Subcutaneous abdominal adipose tissue (tissue), 5 donors: ENCODE data around the gene NPSR1.

ENCODE experiments used
- H3K27ac ChIP-seq: one replicate; pipeline ENCODE4 v1.7.0; 2013; ENCODE audit warnings: low read depth, mild to moderate bottlenecking, inconsistent platforms, low read length, moderate library complexity
- H3K27me3 ChIP-seq, 5 donors: one replicate each; pipeline ENCODE4 v1.7.0; 2013; ENCODE audit warnings: low read length in 5 of 5, inconsistent platforms in 1 of 5; ENCODE audit not compliant: control insufficient read depth in 5 of 5, insufficient read depth in 4 of 5
- H3K36me3 ChIP-seq, 5 donors: one replicate each; pipeline ENCODE4 v1.7.0; 2013; ENCODE audit warnings: low read length in 5 of 5; ENCODE audit not compliant: control insufficient read depth in 5 of 5, insufficient read depth in 5 of 5
- H3K4me1 ChIP-seq, 5 donors: one replicate each; pipeline ENCODE4 v1.7.0; 2013; ENCODE audit warnings: low read length in 5 of 5, mild to moderate bottlenecking in 3 of 5, moderate library complexity in 1 of 5; ENCODE audit not compliant: control insufficient read depth in 5 of 5, insufficient read depth in 5 of 5
- H3K4me3 ChIP-seq, 5 donors: one replicate each; pipeline ENCODE4 v1.7.0; 2013; ENCODE audit warnings: low read length in 5 of 5, low read depth in 1 of 5
- H3K9ac ChIP-seq, 5 donors: one replicate each; pipeline ENCODE4 v1.7.0; 2013; ENCODE audit warnings: low read length in 5 of 5, mild to moderate bottlenecking in 4 of 5, moderate library complexity in 3 of 5
- H3K9me3 ChIP-seq, 5 donors: one replicate each; pipeline ENCODE4 v1.7.0; 2013; ENCODE audit warnings: low read length in 5 of 5; ENCODE audit not compliant: control insufficient read depth in 5 of 5
- donor health status: healthy.
- donor health status: healthy.
- donor health status: healthy.
- donor health status: healthy.
- donor health status: healthy.

Gene NPSR1

GRCh38 chr7:34718867-34719266, 60.8 kb downstream of the NPSR1 start:
- Histone ChIP-seq H3K9ac (no peak overlapping the region), H3K4me3 (no peak overlapping the region), H3K9me3 (no peaks in the 10 kb centered on the region), H3K27me3 (no peaks in the 10 kb centered on the region), H3K36me3 (no peaks in the 10 kb centered on the region), H3K27ac (no peak overlapping the region), H3K4me1 (peaks cover 0 to 2% (median 0%) of the 10 kb centered on the region in 5 donors)

- Histone ChIP-seq H3K4me3 (no peak overlapping the region), H3K9ac (no peak overlapping the region), H3K27ac (no peak overlapping the region), H3K36me3 (no peaks in the 10 kb centered on the region), H3K27me3 (no peaks in the 10 kb centered on the region), H3K4me1 (peaks cover 0 to 4% (median 0%) of the 10 kb centered on the region in 5 donors), H3K9me3 (no peaks in the 10 kb centered on the region)
Measured at GRCh38 chr7:34719636-34720035, 61.6 kb downstream of the NPSR1 start.

DNA sequence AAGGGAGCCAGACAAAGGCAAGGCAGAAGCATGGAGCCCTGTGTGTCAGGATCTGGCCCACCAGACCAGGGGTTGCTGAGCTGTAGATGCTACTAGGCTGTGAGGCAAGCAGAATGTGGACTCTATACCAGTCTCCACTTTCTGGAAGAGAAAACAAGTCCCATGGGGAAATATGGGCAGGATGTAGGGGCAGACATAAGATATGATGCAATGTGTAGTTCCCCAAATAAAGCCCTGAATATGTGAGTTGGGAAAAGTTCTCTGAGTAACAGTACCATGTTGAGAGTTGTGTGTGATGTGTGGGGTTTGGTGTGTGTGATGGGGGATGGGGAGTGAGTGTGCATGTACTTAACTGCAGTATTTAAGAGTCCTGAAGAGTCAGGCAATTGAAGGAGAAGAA, 62.3 kb downstream of the NPSR1 start:
- Histone ChIP-seq H3K9ac (no peak overlapping the region), H3K27ac (no peak overlapping the region), H3K36me3 (no peaks in the 10 kb centered on the region), H3K4me3 (no peak overlapping the region), H3K27me3 (no peaks in the 10 kb centered on the region), H3K4me1 (peaks cover 0 to 4% (median 0%) of the 10 kb centered on the region in 5 donors), H3K9me3 (no peaks in the 10 kb centered on the region)

- Histone ChIP-seq H3K4me1 (peaks cover 0 to 4% (median 0%) of the 10 kb centered on the region in 5 donors), H3K27ac (no peak overlapping the region), H3K36me3 (no peaks in the 10 kb centered on the region), H3K9me3 (no peaks in the 10 kb centered on the region), H3K27me3 (no peaks in the 10 kb centered on the region), H3K4me3 (no peak overlapping the region), H3K9ac (no peak overlapping the region)
Measured at GRCh38 chr7:34723338-34723737, 65.3 kb downstream of the NPSR1 start.

GRCh38 chr7:34723866-34724490, 66.0 kb downstream of the NPSR1 start:
- Histone ChIP-seq H3K4me1 (peaks cover 0 to 4% (median 0%) of the 10 kb centered on the region in 5 donors), H3K27me3 (no peaks in the 10 kb centered on the region), H3K9ac (no peak overlapping the region), H3K36me3 (no peaks in the 10 kb centered on the region), H3K9me3 (no peaks in the 10 kb centered on the region), H3K27ac (no peak overlapping the region), H3K4me3 (no peak overlapping the region)

- no peaks in the 10 kb centered on the region for H3K27me3 ChIP-seq
- no peak overlapping the region for H3K4me3 ChIP-seq
- H3K27ac ChIP-seq, result no peak overlapping the region
- H3K9ac ChIP-seq, result no peak overlapping the region
- H3K4me1 ChIP-seq, result peaks cover 0 to 4% (median 0%) of the 10 kb centered on the region in 5 donors
- no peaks in the 10 kb centered on the region for H3K9me3 ChIP-seq
- no peaks in the 10 kb centered on the region for H3K36me3 ChIP-seq
Measured at GRCh38 chr7:34726221-34726620, 68.2 kb downstream of the NPSR1 start.

DNA sequence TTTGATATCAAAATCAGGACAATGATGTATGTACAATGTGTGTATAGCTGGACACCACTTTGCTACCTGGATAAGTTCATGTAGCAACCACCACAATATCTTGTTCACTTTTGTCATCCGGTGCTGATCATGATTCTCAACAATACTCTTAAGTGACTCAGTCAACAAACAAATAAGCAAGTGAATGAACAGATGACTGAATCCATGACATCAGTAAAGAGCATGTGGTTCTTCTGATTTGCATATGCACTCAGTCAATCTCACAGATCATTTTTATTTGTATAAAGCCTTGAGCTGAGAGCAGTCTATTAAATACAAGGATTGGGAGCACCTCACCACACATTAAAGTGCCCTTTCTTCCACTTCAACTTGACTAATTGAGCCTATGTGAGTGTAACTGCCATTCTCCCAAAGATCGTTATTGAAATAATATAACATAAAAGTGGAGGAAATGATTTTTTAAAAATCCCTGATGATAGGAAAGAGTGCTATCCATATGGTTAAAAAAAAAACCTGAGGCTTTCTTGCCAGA, 69.5 kb downstream of the NPSR1 start:
- Histone ChIP-seq H3K4me3 (no peak overlapping the region), H3K27me3 (no peaks in the 10 kb centered on the region), H3K9ac (no peak overlapping the region), H3K9me3 (no peaks in the 10 kb centered on the region), H3K4me1 (peaks cover 0 to 4% (median 0%) of the 10 kb centered on the region in 5 donors), H3K36me3 (no peaks in the 10 kb centered on the region), H3K27ac (no peak overlapping the region)

- Histone ChIP-seq H3K4me3 (no peak overlapping the region), H3K4me1 (peaks cover 0 to 4% (median 0%) of the 10 kb centered on the region in 5 donors), H3K36me3 (no peaks in the 10 kb centered on the region), H3K9me3 (no peaks in the 10 kb centered on the region), H3K9ac (no peak overlapping the region), H3K27me3 (no peaks in the 10 kb centered on the region), H3K27ac (no peak overlapping the region)
Measured at GRCh38 chr7:34728156-34728555, 70.1 kb downstream of the NPSR1 start.

DNA sequence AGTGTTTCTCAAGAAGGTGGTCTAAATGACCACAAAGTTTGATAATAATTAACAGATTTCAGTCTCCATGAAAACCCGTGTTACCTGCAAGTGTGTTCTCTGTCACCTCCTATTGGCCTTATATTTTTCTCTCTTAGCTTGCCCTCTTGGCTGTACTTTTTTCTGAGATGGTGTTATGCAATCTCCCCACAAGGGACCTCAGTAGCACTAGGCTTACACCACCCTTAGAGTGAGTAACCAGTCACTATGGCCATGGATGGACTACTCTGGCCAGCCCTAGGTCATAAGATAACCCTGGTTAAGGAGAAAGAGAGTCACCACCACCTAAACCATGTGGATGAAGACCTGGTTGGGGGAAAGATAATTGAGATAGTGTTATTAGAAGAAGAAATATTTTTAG, 76.8 kb downstream of the NPSR1 start:
- no peaks in the 10 kb centered on the region for H3K27me3 ChIP-seq
- no peak overlapping the region for H3K9ac ChIP-seq

GRCh38 chr7:34735526-34735925, 77.5 kb downstream of the NPSR1 start:
- Histone ChIP-seq H3K4me3 (no peak overlapping the region), H3K9me3 (no peaks in the 10 kb centered on the region), H3K27ac (no peak overlapping the region), H3K36me3 (no peaks in the 10 kb centered on the region), H3K9ac (no peak overlapping the region), H3K4me1 (no peaks in the 10 kb centered on the region), H3K27me3 (no peaks in the 10 kb centered on the region)

More for the DNA sequence above, 76.8 kb downstream of the NPSR1 start:
- H3K36me3 ChIP-seq, result no peaks in the 10 kb centered on the region
- no peak overlapping the region for H3K27ac ChIP-seq
- no peaks in the 10 kb centered on the region for H3K4me1 ChIP-seq
- no peak overlapping the region for H3K4me3 ChIP-seq
- H3K9me3 ChIP-seq, result no peaks in the 10 kb centered on the region
